PC-9 (cell line): ENCODE measurements around the gene ATP1A1. TPM values are rescaled to one million over a fixed set of nuclear protein-coding genes. Genes with fewer than 3 reads are reported as not detected.

Source experiments
- BruUV-seq: library from RNA; stranded (reverse); fragments of 400-500 nt; replicated peaks from 2 replicates; lab custom pipeline; 2021; lab: Mats Ljungman, UMichigan
- CTCF ChIA-PET: fragments of 300-600 bp; sonication (Branson Sonifier 250); formaldehyde crosslinking; loops from one replicate; lab custom pipeline; 2022; ENCODE audit warnings: antibody characterized with exemption; lab: Charles Lee
- POLR2A ChIA-PET: fragments of 300-600 bp; sonication (Branson Sonifier 250); formaldehyde crosslinking; loops from one replicate; lab custom pipeline; 2022; ENCODE audit warnings: antibody characterized with exemption; ENCODE audit not compliant: unreplicated experiment; lab: Charles Lee
- DNase-seq, 2 experiments: peaks; one replicate each; pipeline versions ENCODE4 v3.0.0 to v3.0.0-alpha.2; 2015 to 2022; ENCODE audit warnings: mixed read lengths in 1 of 2
- H2AFZ ChIP-seq: fragments of 200-600 bp; sonication (generic); 2 replicates; pipeline ENCODE4 v1.8.1; 2017; ENCODE audit warnings: antibody characterized with exemption
- H3F3A ChIP-seq: fragments of 200-600 bp; sonication (generic); 2 replicates; pipeline ENCODE4 v1.8.1; 2017; ENCODE audit warnings: antibody characterized with exemption, mild to moderate bottlenecking, low read depth; ENCODE audit not compliant: insufficient read depth
- H3K27ac ChIP-seq: fragments of 200-600 bp; sonication (generic); 2 replicates; pipeline ENCODE4 v1.6.1; 2016; ENCODE audit warnings: mixed run types
- H3K27me3 ChIP-seq: fragments of 200-600 bp; sonication (generic); 2 replicates; pipeline ENCODE4 v1.6.1; 2016; ENCODE audit warnings: low read depth, mixed run types; ENCODE audit not compliant: insufficient read depth
- H3K36me3 ChIP-seq: fragments of 200-600 bp; sonication (generic); 2 replicates; pipeline ENCODE4 v1.6.1; 2016; ENCODE audit warnings: low read depth, mixed run types
- H3K4me1 ChIP-seq: fragments of 200-600 bp; sonication (generic); replicated peaks from 2 replicates; pipeline ENCODE4 v1.6.1; 2016; ENCODE audit warnings: mixed run types; ENCODE audit not compliant: insufficient read depth
- H3K4me2 ChIP-seq: fragments of 200-600 bp; sonication (generic); 2 replicates; pipeline ENCODE4 v1.6.1; 2017; ENCODE audit warnings: mixed run types
- H3K4me3 ChIP-seq: fragments of 200-600 bp; sonication (generic); 2 replicates; pipeline ENCODE4 v1.6.1; 2016; ENCODE audit warnings: mixed run types
- H3K79me2 ChIP-seq: fragments of 200-600 bp; sonication (generic); 2 replicates; pipeline ENCODE4 v1.6.1; 2017; ENCODE audit warnings: low read depth, mixed run types
- H3K9me2 ChIP-seq: fragments of 200-600 bp; sonication (generic); 2 replicates; pipeline ENCODE4 v1.8.1; 2017; ENCODE audit warnings: mild to moderate bottlenecking; ENCODE audit not compliant: insufficient read depth
- H3K9me3 ChIP-seq: fragments of 200-600 bp; sonication (generic); 2 replicates; pipeline ENCODE4 v1.8.1; 2016; ENCODE audit warnings: low read depth; ENCODE audit not compliant: insufficient read depth
- H4K20me1 ChIP-seq: fragments of 200-600 bp; sonication (generic); 2 replicates; pipeline ENCODE4 v1.8.1; 2017; ENCODE audit not compliant: insufficient read depth
- CTCF ChIP-seq: fragments of 200-600 bp; sonication (generic); conservative IDR thresholded peaks from 2 replicates; pipeline ENCODE4 v1.6.1; 2017; ENCODE audit warnings: mixed run types, antibody characterized with exemption, mild to moderate bottlenecking, moderate library complexity
- EZH2 ChIP-seq: fragments of 200-600 bp; sonication (generic); IDR thresholded peaks from 2 replicates; pipeline ENCODE4 v1.8.0; 2017; ENCODE audit warnings: antibody characterized with exemption, low read depth
- intact Hi-C: fragments of 100-400 bp; cut with micrococcal nuclease; formaldehyde crosslinking; loops from one replicate; pipeline ENCODE4 v1.10.0; 2022; ENCODE audit not compliant: unreplicated experiment
- total RNA-seq: library from RNA; stranded (reverse); gene quantifications from 2 replicates; pipeline ENCODE4 v1.2.3, GENCODE V29; 2021

Gene ATP1A1
- total RNA-seq, 1 experiment from 2014 or later: 399 TPM

DNA sequence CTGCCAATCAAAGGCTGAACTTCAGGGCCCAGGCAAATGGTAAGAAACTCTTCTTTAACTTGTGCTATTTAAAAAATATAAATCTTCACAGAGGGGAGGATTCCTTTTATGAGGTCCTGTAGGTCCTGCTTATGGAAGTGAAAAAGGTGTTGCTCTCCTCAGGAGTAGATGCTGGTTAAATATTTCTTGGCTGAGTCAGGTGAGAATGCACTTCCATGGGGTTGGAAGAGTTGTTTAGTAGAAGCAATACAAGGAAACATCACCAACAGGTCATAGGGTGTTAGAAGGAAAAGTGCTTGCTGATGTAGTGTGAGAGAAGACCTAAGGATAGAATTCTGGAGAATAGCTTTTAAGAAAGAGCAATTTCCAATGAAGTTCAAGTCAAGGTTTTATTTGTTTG lies 42.2 kb upstream of the ATP1A1 start:
- Histone ChIP-seq H3K79me2 (no peaks in the 10 kb centered on the region), H3K4me1 (peaks cover 79% of the 10 kb centered on the region), H3K9me2 (no peaks in the 10 kb centered on the region), H2AFZ (peak overlapping the region; percentile 41; the same call in 1 of the 2 replicates), H3K27ac (peak overlapping the region; percentile 87), H3F3A (peaks cover 45% of the 10 kb centered on the region), H3K27me3 (no peaks in the 10 kb centered on the region), H3K36me3 (no peaks in the 10 kb centered on the region), H3K4me2 (peak overlapping the region; percentile 72), H3K4me3 (peak overlapping the region; percentile 32), H4K20me1 (no peaks in the 10 kb centered on the region), H3K9me3 (no peaks in the 10 kb centered on the region)
- TF ChIP-seq EZH2 (no peak), CTCF (no peak)
- DNase-seq: peak in 1 of 2 experiments; percentile 92
- intact Hi-C loops: loop anchor here (1.0 kb wide), 1 partner anchor 19 kb away; no protein-coding TSS in a partner anchor
- BruUV-seq: no TSS peak
- ChIA-PET CTCF (interaction anchor here (0.7 kb wide), 3 partner anchors 55 to 99 kb away, joined by 3 read pairs; no protein-coding TSS in a partner anchor), POLR2A (no interaction called here)

DNA sequence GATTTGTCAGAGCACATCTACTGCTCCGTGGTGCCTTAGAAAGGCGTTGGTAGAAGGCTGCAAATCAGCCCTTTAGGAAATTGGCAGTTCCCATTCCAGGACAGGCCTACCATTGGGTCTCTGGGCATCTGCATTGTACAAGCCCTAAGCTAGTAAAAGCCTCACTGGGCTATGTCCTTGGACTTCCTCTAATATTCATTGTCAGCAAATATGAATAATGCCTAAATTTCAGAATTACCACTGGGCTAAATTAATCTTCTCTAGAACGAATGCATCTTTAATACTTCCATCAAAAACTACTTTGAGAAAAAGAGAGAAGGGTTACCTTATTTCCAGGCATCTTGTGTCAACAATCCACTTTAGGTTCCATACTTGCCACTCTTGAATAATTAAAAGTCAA lies 41.5 kb upstream of the ATP1A1 start:
- no TSS peak for BruUV-seq
- intact Hi-C loops: no loop called here
- Histone ChIP-seq H3K79me2 (no peaks in the 10 kb centered on the region), H3K4me2 (peak overlapping the region; percentile 72), H3K27ac (peak overlapping the region; percentile 87), H3K4me1 (peaks cover 74% of the 10 kb centered on the region), H3K9me2 (no peaks in the 10 kb centered on the region), H3F3A (peaks cover 45% of the 10 kb centered on the region), H2AFZ (no peak overlapping the region), H4K20me1 (no peaks in the 10 kb centered on the region), H3K36me3 (no peaks in the 10 kb centered on the region), H3K4me3 (no peak overlapping the region), H3K27me3 (no peaks in the 10 kb centered on the region), H3K9me3 (no peaks in the 10 kb centered on the region)
- DNase-seq: no peak
- ChIA-PET POLR2A (no interaction called here), CTCF (interaction anchor here (0.7 kb wide), 1 partner anchor 55 kb away, joined by 3 read pairs; no protein-coding TSS in a partner anchor)
- TF ChIP-seq CTCF (no peak), EZH2 (no peak)

- no peaks in the 10 kb centered on the region for H3K79me2 ChIP-seq
- peaks cover 74% of the 10 kb centered on the region for H3K4me1 ChIP-seq
- H3K27ac ChIP-seq: no peak overlapping the region
- no peaks in the 10 kb centered on the region for H3K27me3 ChIP-seq
- ChIA-PET CTCF (interaction anchor here (0.5 kb wide), 1 partner anchor 18 kb away, joined by 3 read pairs; no protein-coding TSS in a partner anchor), POLR2A (no interaction called here)
- no peak overlapping the region for H3K4me2 ChIP-seq
- H2AFZ ChIP-seq: no peak overlapping the region
- no peaks in the 10 kb centered on the region for H3K9me2 ChIP-seq
- no peaks in the 10 kb centered on the region for H4K20me1 ChIP-seq
- no peaks in the 10 kb centered on the region for H3K36me3 ChIP-seq
- intact Hi-C loops: no loop called here
- no peaks in the 10 kb centered on the region for H3K9me3 ChIP-seq
- TF ChIP-seq CTCF: no peak
- no peak for TF ChIP-seq EZH2
- no peak overlapping the region for H3K4me3 ChIP-seq
- no TSS peak for BruUV-seq
- DNase-seq: no peak
- peaks cover 45% of the 10 kb centered on the region for H3F3A ChIP-seq
Measured at GRCh38 chr1:116332451-116332850, 40.6 kb upstream of the ATP1A1 start.
